Muscle layer of colon (tissue), 2 donors: ENCODE data around the gene BET1L.
A peak's percentile ranks its signal among the peaks of the same experiment; 100 is the strongest.

Source experiments
- H3K27ac ChIP-seq: one replicate; pipeline ENCODE4 v1.7.0; 2013; ENCODE audit warnings: low read depth, mild to moderate bottlenecking, low read length, moderate library complexity
- H3K27me3 ChIP-seq, 2 donors: one replicate each; pipeline ENCODE4 v1.7.0; 2013; ENCODE audit warnings: low read length in 2 of 2, mild to moderate bottlenecking in 2 of 2; ENCODE audit not compliant: insufficient read depth in 2 of 2, control insufficient read depth in 1 of 2
- H3K36me3 ChIP-seq: one replicate; pipeline ENCODE4 v1.7.0; 2013; ENCODE audit warnings: mild to moderate bottlenecking, low read length; ENCODE audit not compliant: insufficient read depth
- H3K4me1 ChIP-seq: one replicate; pipeline ENCODE4 v1.7.0; 2013; ENCODE audit warnings: mild to moderate bottlenecking, low read length; ENCODE audit not compliant: insufficient read depth
- H3K4me3 ChIP-seq, 2 donors: one replicate each; pipeline ENCODE4 v1.7.0; 2013; ENCODE audit warnings: low read length in 2 of 2, low read depth in 1 of 2, mild to moderate bottlenecking in 1 of 2, moderate library complexity in 1 of 2
- H3K9ac ChIP-seq: one replicate; pipeline ENCODE4 v1.7.0; 2013; ENCODE audit warnings: low read length
- H3K9me3 ChIP-seq: one replicate; pipeline ENCODE4 v1.7.0; 2013; ENCODE audit warnings: mild to moderate bottlenecking, low read length
- donor health status: abdominal sarcoma.
- donor health status: Adenocarcinoma of cecum.

BET1L gene

GRCh38 chr11:208181-208916, 1.1 kb upstream of the BET1L start:
- Histone ChIP-seq H3K27ac (peak overlapping the region; percentile 92), H3K4me3 (peak overlapping the region; percentile 53 to 99), H3K27me3 (no peaks in the 10 kb centered on the region), H3K9me3 (no peaks in the 10 kb centered on the region), H3K4me1 (peaks cover 40% of the 10 kb centered on the region), H3K9ac (peak overlapping the region; percentile 99), H3K36me3 (peaks cover 69% of the 10 kb centered on the region)

GRCh38 chr11:207863-208180, 623 bp upstream of the BET1L start:
- Histone ChIP-seq H3K4me1 (peaks cover 40% of the 10 kb centered on the region), H3K4me3 (peak overlapping the region; percentile 53 to 99), H3K36me3 (peaks cover 68% of the 10 kb centered on the region), H3K9ac (peak overlapping the region; percentile 99), H3K27me3 (no peaks in the 10 kb centered on the region), H3K27ac (peak overlapping the region; percentile 92), H3K9me3 (no peaks in the 10 kb centered on the region)

- peak overlapping the region; percentile 63 to 99 for H3K4me3 ChIP-seq
- H3K4me1 ChIP-seq = peaks cover 40% of the 10 kb centered on the region
- H3K27me3 ChIP-seq = no peaks in the 10 kb centered on the region
- H3K36me3 ChIP-seq = peaks cover 66% of the 10 kb centered on the region
- H3K9me3 ChIP-seq = no peaks in the 10 kb centered on the region
- H3K27ac ChIP-seq = peak overlapping the region; percentile 92
- H3K9ac ChIP-seq = peak overlapping the region; percentile 92
Measured at GRCh38 chr11:206526-207207, 532 bp downstream of the BET1L start.

GRCh38 chr11:206002-206384, 1.2 kb downstream of the BET1L start:
- Histone ChIP-seq H3K27ac (peak overlapping the region; percentile 92), H3K36me3 (peaks cover 65% of the 10 kb centered on the region)

GRCh38 chr11:205221-206001, 1.8 kb downstream of the BET1L start:
- H3K27ac ChIP-seq = no peak overlapping the region
- H3K9ac ChIP-seq = no peak overlapping the region
- H3K4me1 ChIP-seq = peaks cover 30% of the 10 kb centered on the region

More at GRCh38 chr11:206002-206384, 1.2 kb downstream of the BET1L start:
- peak overlapping the region; percentile 92 for H3K9ac ChIP-seq
- no peaks in the 10 kb centered on the region for H3K27me3 ChIP-seq
- peak overlapping the region; percentile 63 to 99 for H3K4me3 ChIP-seq
- H3K9me3 ChIP-seq = no peaks in the 10 kb centered on the region
- H3K4me1 ChIP-seq = peaks cover 36% of the 10 kb centered on the region

GRCh38 chr11:204587-205109, 2.6 kb downstream of the BET1L start:
- H3K9ac ChIP-seq = no peak overlapping the region
- no peak overlapping the region for H3K27ac ChIP-seq
- peaks cover 59% of the 10 kb centered on the region for H3K36me3 ChIP-seq
- H3K27me3 ChIP-seq = no peaks in the 10 kb centered on the region
- H3K9me3 ChIP-seq = no peaks in the 10 kb centered on the region
- peaks cover 23% of the 10 kb centered on the region for H3K4me1 ChIP-seq
- H3K4me3 ChIP-seq = no peak overlapping the region

More at GRCh38 chr11:205221-206001, 1.8 kb downstream of the BET1L start:
- Histone ChIP-seq H3K36me3 (peaks cover 62% of the 10 kb centered on the region), H3K9me3 (no peaks in the 10 kb centered on the region), H3K27me3 (no peaks in the 10 kb centered on the region), H3K4me3 (peak overlapping the region in 1 of 2 donors; percentile 99)

GRCh38 chr11:203945-204586, 3.1 kb downstream of the BET1L start:
- Histone ChIP-seq H3K9ac (no peak overlapping the region), H3K27me3 (no peaks in the 10 kb centered on the region), H3K4me1 (peaks cover 17% of the 10 kb centered on the region), H3K4me3 (no peak overlapping the region), H3K27ac (no peak overlapping the region), H3K36me3 (peaks cover 57% of the 10 kb centered on the region), H3K9me3 (no peaks in the 10 kb centered on the region)

GRCh38 chr11:203056-203944, 3.9 kb downstream of the BET1L start:
- Histone ChIP-seq H3K27ac (no peak overlapping the region), H3K4me3 (no peak overlapping the region), H3K4me1 (peaks cover 17% of the 10 kb centered on the region), H3K9me3 (no peaks in the 10 kb centered on the region), H3K9ac (no peak overlapping the region), H3K36me3 (peaks cover 57% of the 10 kb centered on the region), H3K27me3 (no peaks in the 10 kb centered on the region)

- Histone ChIP-seq H3K36me3 (peaks cover 57% of the 10 kb centered on the region), H3K4me3 (no peak overlapping the region), H3K9ac (no peak overlapping the region), H3K9me3 (no peaks in the 10 kb centered on the region), H3K27ac (no peak overlapping the region), H3K4me1 (peaks cover 17% of the 10 kb centered on the region), H3K27me3 (no peaks in the 10 kb centered on the region)
Measured at GRCh38 chr11:202490-202889, 4.7 kb downstream of the BET1L start.

- H3K27me3 ChIP-seq = no peaks in the 10 kb centered on the region
- no peak overlapping the region for H3K9ac ChIP-seq
- H3K4me3 ChIP-seq = no peak overlapping the region
- H3K36me3 ChIP-seq = peaks cover 57% of the 10 kb centered on the region
- H3K9me3 ChIP-seq = no peaks in the 10 kb centered on the region
- H3K4me1 ChIP-seq = peaks cover 17% of the 10 kb centered on the region
- no peak overlapping the region for H3K27ac ChIP-seq
Measured at GRCh38 chr11:201966-202365, 5.2 kb downstream of the BET1L start.
